B cell (primary cell): ENCODE results near the gene KLHL26. TPM values are rescaled to one million over a fixed set of nuclear protein-coding genes. Genes with fewer than 3 reads are reported as not detected.

Source experiments
- ATAC-seq: fragments of 200-7000 bp; cut with Tn5 transposase; one replicate; pipeline ENCODE4 v1.10.0; 2021; ENCODE audit warnings: low read depth, mild to moderate bottlenecking, moderate number of reproducible peaks, moderate library complexity
- CTCF ChIA-PET: fragments of 350-600 bp; sonication (Branson Sonifier 250); formaldehyde crosslinking; loops from one replicate; lab custom pipeline; 2021; ENCODE audit warnings: antibody characterized with exemption, inconsistent platforms; lab: Charles Lee
- POLR2A ChIA-PET: fragments of 350-600 bp; sonication (Branson Sonifier 250); formaldehyde crosslinking; loops from one replicate; lab custom pipeline; 2021; ENCODE audit warnings: antibody characterized with exemption; lab: Charles Lee
- DNase-seq: peaks from one replicate; pipeline ENCODE4 v3.0.0; 2013
- H2AFZ ChIP-seq: 2 replicates; pipeline ENCODE4 v1.6.1; 2012; ENCODE audit warnings: mild to moderate bottlenecking, low read depth, low read length; ENCODE audit not compliant: insufficient read depth, poor library complexity, severe bottlenecking
- H3K27ac ChIP-seq, 2 donors: 1 replicate in 1 of 2; 2 replicates in 1 of 2; pipeline ENCODE4 v1.5.1; 2012 to 2013; ENCODE audit warnings: low read length in 2 of 2, mild to moderate bottlenecking in 2 of 2, moderate library complexity in 1 of 2
- H3K27me3 ChIP-seq, 4 experiments: fragments of 200-600 bp in 1 of 4; sonication (generic) in 1 of 4; replicated peaks in 1 of 4; 1 replicate in 2 of 4; 2 replicates in 2 of 4; pipeline versions ENCODE4 v1.6.1 to v1.7.0; 2013 to 2016; ENCODE audit warnings: low read length in 3 of 4, mild to moderate bottlenecking in 2 of 4, mixed read lengths in 1 of 4, moderate library complexity in 1 of 4; ENCODE audit not compliant: insufficient read depth in 4 of 4, control insufficient read depth in 3 of 4; ENCODE audit errors: control extremely low read depth in 1 of 4
- H3K36me3 ChIP-seq, 2 experiments: replicated peaks in 1 of 2; 1 replicate in 1 of 2; 2 replicates in 1 of 2; pipeline versions ENCODE4 v1.6.1 to v1.7.1; 2013; ENCODE audit warnings: low read length in 1 of 2; ENCODE audit not compliant: insufficient read depth in 2 of 2, control insufficient read depth in 1 of 2; ENCODE audit errors: control extremely low read depth in 1 of 2, extremely low read depth in 1 of 2
- H3K4me1 ChIP-seq, 2 donors: fragments of 200-600 bp in 1 of 2; sonication (generic) in 1 of 2; 1 replicate in 1 of 2; 2 replicates in 1 of 2; pipeline versions ENCODE4 v1.5.1 to v1.6.1; 2013 to 2017; ENCODE audit warnings: low read length in 2 of 2; ENCODE audit not compliant: control insufficient read depth in 2 of 2, insufficient read depth in 2 of 2
- H3K4me2 ChIP-seq: replicated peaks from 2 replicates; pipeline ENCODE3; 2012; ENCODE audit warnings: mild to moderate bottlenecking, low read depth, low read length; ENCODE audit not compliant: poor library complexity, severe bottlenecking
- H3K4me3 ChIP-seq, 5 experiments: fragments of 200-600 bp in 1 of 5; sonication (generic) in 1 of 5; 1 replicate in 3 of 5; 2 replicates in 2 of 5; pipeline versions ENCODE4 v1.5.1 to v1.7.0; 2011 to 2016; ENCODE audit warnings: low read length in 4 of 5, mild to moderate bottlenecking in 4 of 5, low read depth in 2 of 5, control low read depth in 1 of 5, moderate library complexity in 1 of 5; ENCODE audit not compliant: insufficient read depth in 1 of 5; ENCODE audit errors: control extremely low read depth in 1 of 5, extremely low read depth in 1 of 5
- H3K79me2 ChIP-seq: fragments of 200-600 bp; sonication (generic); one replicate; pipeline ENCODE4 v1.6.0; 2016; ENCODE audit warnings: low read length; ENCODE audit not compliant: control insufficient read depth, insufficient read depth
- H3K9ac ChIP-seq: fragments of 200-600 bp; sonication (generic); 2 replicates; pipeline ENCODE4 v1.6.1; 2017; ENCODE audit warnings: mild to moderate bottlenecking, low read length, moderate library complexity
- H3K9me3 ChIP-seq, 3 donors: one replicate each; pipeline versions ENCODE4 v1.6.1 to v1.7.1; 2013; ENCODE audit warnings: low read length in 2 of 3; ENCODE audit not compliant: control insufficient read depth in 2 of 3, insufficient read depth in 1 of 3; ENCODE audit errors: control extremely low read depth in 1 of 3
- H4K20me1 ChIP-seq: 2 replicates; pipeline ENCODE4 v1.6.0; 2012; ENCODE audit warnings: mild to moderate bottlenecking, low read length; ENCODE audit not compliant: insufficient read depth, control insufficient read depth, poor library complexity, severe bottlenecking
- H3K27ac Mint-ChIP-seq: one replicate; pipeline ENCODE4 v1.8.0; 2021; ENCODE audit warnings: mixed read lengths
- H3K27me3 Mint-ChIP-seq: one replicate; pipeline ENCODE4 v1.8.0; 2021; ENCODE audit warnings: mixed read lengths
- H3K4me1 Mint-ChIP-seq: one replicate; pipeline ENCODE4 v1.8.0; 2021; ENCODE audit warnings: mixed read lengths
- H3K4me3 Mint-ChIP-seq: one replicate; pipeline ENCODE4 v1.8.0; 2021; ENCODE audit warnings: mixed read lengths
- H3K9me3 Mint-ChIP-seq: one replicate; pipeline ENCODE4 v1.8.0; 2022; ENCODE audit warnings: mixed read lengths; ENCODE audit not compliant: insufficient read depth
- EZH2 ChIP-seq: IDR thresholded peaks from 2 replicates; pipeline ENCODE4 v1.6.1; 2012; ENCODE audit warnings: borderline replicate concordance, low read depth, mild to moderate bottlenecking, moderate library complexity, low read length; ENCODE audit not compliant: insufficient read depth, poor library complexity, severe bottlenecking
- WGBS: methylation state at CpG from one replicate; pipeline ENCODE4 v1.1.5; 2013; ENCODE audit warnings: missing lambda C conversion rate; ENCODE audit not compliant: insufficient coverage; 5-methylcytosine and 5-hydroxymethylcytosine counted together
- intact Hi-C: fragments of 100-400 bp; cut with micrococcal nuclease; formaldehyde crosslinking; loops from one replicate; pipeline ENCODE4 v1.10.0; 2022
- polyA plus RNA-seq: library from polyadenylated mRNA; depleted of rRNA; stranded (reverse); fragments of >200 nt; gene quantifications from 2 replicates; pipeline ENCODE4 v1.2.3, GENCODE V29; 2012
- total RNA-seq, 2 donors: library from RNA; stranded (reverse); fragments of 120-200 nt in 1 of 2; gene quantifications; 1 replicate in 1 of 2; 2 replicates in 1 of 2; pipeline versions ENCODE4 v1.2.3 to v1.2.4, GENCODE V29; 2013 to 2022
- TF ChIP-seq, protein P1 (sequence below): fragments of 200-600 bp; IDR thresholded peaks from one replicate; pipeline ENCODE4 v1.8.0; 2022; ENCODE audit warnings: antibody characterized with exemption, mild to moderate bottlenecking

KLHL26 gene
- total and polyA plus RNA-seq, 2 donors (not counting 1 experiment from before 2014, with no cell fraction given): 5.0 to 14.6 TPM

- H4K20me1 ChIP-seq: peaks cover 99% of the 10 kb centered on the region
- intact Hi-C loops: no loop called here
- no peak overlapping the region for H3K4me2 ChIP-seq
- peaks cover 100% of the 10 kb centered on the region for H3K79me2 ChIP-seq
- TF ChIP-seq, protein P1, sequence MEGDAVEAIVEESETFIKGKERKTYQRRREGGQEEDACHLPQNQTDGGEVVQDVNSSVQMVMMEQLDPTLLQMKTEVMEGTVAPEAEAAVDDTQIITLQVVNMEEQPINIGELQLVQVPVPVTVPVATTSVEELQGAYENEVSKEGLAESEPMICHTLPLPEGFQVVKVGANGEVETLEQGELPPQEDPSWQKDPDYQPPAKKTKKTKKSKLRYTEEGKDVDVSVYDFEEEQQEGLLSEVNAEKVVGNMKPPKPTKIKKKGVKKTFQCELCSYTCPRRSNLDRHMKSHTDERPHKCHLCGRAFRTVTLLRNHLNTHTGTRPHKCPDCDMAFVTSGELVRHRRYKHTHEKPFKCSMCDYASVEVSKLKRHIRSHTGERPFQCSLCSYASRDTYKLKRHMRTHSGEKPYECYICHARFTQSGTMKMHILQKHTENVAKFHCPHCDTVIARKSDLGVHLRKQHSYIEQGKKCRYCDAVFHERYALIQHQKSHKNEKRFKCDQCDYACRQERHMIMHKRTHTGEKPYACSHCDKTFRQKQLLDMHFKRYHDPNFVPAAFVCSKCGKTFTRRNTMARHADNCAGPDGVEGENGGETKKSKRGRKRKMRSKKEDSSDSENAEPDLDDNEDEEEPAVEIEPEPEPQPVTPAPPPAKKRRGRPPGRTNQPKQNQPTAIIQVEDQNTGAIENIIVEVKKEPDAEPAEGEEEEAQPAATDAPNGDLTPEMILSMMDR: no peak
- no peak overlapping the region for H3K27ac ChIP-seq
- ATAC-seq (no peak), DNase-seq (no peak)
- 100% methylated on average over 2 of the region's 3 CpGs for WGBS
- H2AFZ ChIP-seq: no peak overlapping the region
- H3K36me3 ChIP-seq: peaks cover 0 to 9% of the 10 kb centered on the region in 2 experiments
- H3K4me1 ChIP-seq: peaks cover 10 to 12% of the 10 kb centered on the region in 2 donors
- Mint-ChIP-seq H3K4me3 (no peak overlapping the region), H3K9me3 (no peaks in the 10 kb centered on the region), H3K4me1 (peaks cover 16% of the 10 kb centered on the region), H3K27ac (no peak overlapping the region), H3K27me3 (no peaks in the 10 kb centered on the region)
- no peak overlapping the region for H3K9ac ChIP-seq
- H3K9me3 ChIP-seq: peaks cover 0 to 3% (median 0%) of the 10 kb centered on the region in 3 donors
- ChIA-PET POLR2A (no interaction called here), CTCF (no interaction called here)
- H3K4me3 ChIP-seq: no peak overlapping the region
- H3K27me3 ChIP-seq: no peaks in the 10 kb centered on the region
These were observed 75.1 kb downstream of the KLHL26 start for GRCh38 chr19:18711893-18712292.

- H3K27me3 Mint-ChIP-seq: no peaks in the 10 kb centered on the region
- peaks cover 99% of the 10 kb centered on the region for H4K20me1 ChIP-seq
- 94% methylated on average over 4 of the region's 5 CpGs for WGBS
- no peak overlapping the region for H3K4me3 Mint-ChIP-seq
- H3K9ac ChIP-seq: no peak overlapping the region
- CTCF ChIA-PET: no interaction called here
- H3K27ac ChIP-seq: no peak overlapping the region
- no peaks in the 10 kb centered on the region for H3K9me3 Mint-ChIP-seq
- intact Hi-C loops: no loop called here
- peaks cover 0 to 13% (median 0%) of the 10 kb centered on the region in 3 donors for H3K9me3 ChIP-seq
- H2AFZ ChIP-seq: no peak overlapping the region
- H3K36me3 ChIP-seq: peaks cover 0 to 9% of the 10 kb centered on the region in 2 experiments
- H3K4me1 Mint-ChIP-seq: peaks cover 23% of the 10 kb centered on the region
- POLR2A ChIA-PET: no interaction called here
- no peak for DNase-seq
- no peak overlapping the region for H3K4me2 ChIP-seq
- no peak overlapping the region for H3K4me3 ChIP-seq
- H3K4me1 ChIP-seq: peaks cover 11 to 16% of the 10 kb centered on the region in 2 donors
- H3K27ac Mint-ChIP-seq: peak overlapping the region; percentile 34
- H3K79me2 ChIP-seq: peaks cover 98% of the 10 kb centered on the region
- no peak for ATAC-seq
- no peaks in the 10 kb centered on the region for H3K27me3 ChIP-seq
- TF ChIP-seq, protein P1: no peak
- TF ChIP-seq EZH2: no peak
These were observed 76.2 kb downstream of the KLHL26 start for GRCh38 chr19:18712981-18713380.
